ENCODE results near the gene TEKTIP1. TPM values are rescaled to one million over a fixed set of nuclear protein-coding genes. Genes with fewer than 3 reads are reported as not detected.
A peak's percentile ranks its signal among the peaks of the same experiment; 100 is the strongest.

Gene TEKTIP1
- total and polyA plus RNA-seq, 10 of the 15 experiments (the other 5 are each of a cell fraction or from before 2014, with no cell fraction given): 0.18 to 2.6 (median 0.60) TPM; not detected in 5

- TF ChIP-seq ZBTB40 (IDR thresholded peaks at IDR 0.05; ENCODE audit: borderline replicate concordance) (peak; percentile 62; the same call in 1 of the 2 replicates), PAX5 (IDR thresholded peaks at IDR 0.05; ENCODE audit: borderline replicate concordance, low read depth, low read length) (no peak; the same call in 1 of the 2 replicates), MTA2 (IDR thresholded peaks at IDR 0.05; ENCODE audit: low read depth) (peak; percentile 57; the same call in 1 of the 2 replicates), ZSCAN29 (IDR thresholded peaks at IDR 0.05) (peak; percentile 21; the same call in 1 of the 2 replicates), TAF1 (IDR thresholded peaks at IDR 0.05; ENCODE audit: borderline replicate concordance, low read depth, low read length) (peak; percentile 99), MEF2A (IDR thresholded peaks at IDR 0.05; ENCODE audit: insufficient read depth, low read depth, low read length) (no peak), MAX (IDR thresholded peaks at IDR 0.05; ENCODE audit: low read depth, low read length) (peak; percentile 98), NRF1 (conservative IDR thresholded peaks at IDR 0.05; ENCODE audit: low read depth, low read length) (peak; percentile 74), WRNIP1 (IDR thresholded peaks at IDR 0.05; ENCODE audit: borderline replicate concordance, low read depth, low read length) (no peak), E2F8 (IDR thresholded peaks at IDR 0.05; ENCODE audit: low read depth, partially characterized antibody) (peak; percentile 64), SMC3 (IDR thresholded peaks at IDR 0.05; ENCODE audit: borderline replicate concordance, low read length) (no peak), ATF2 (IDR thresholded peaks at IDR 0.05; ENCODE audit: low read length) (no peak), CEBPB (IDR thresholded peaks at IDR 0.05; ENCODE audit: borderline replicate concordance in 1 of 2, low read depth in 2 of 2, low read length in 2 of 2) (no peak), CHD2 (IDR thresholded peaks at IDR 0.05; ENCODE audit: borderline replicate concordance, low read depth, low read length) (peak; percentile 54; the same call in 1 of the 2 replicates), ASH2L (IDR thresholded peaks at IDR 0.05; ENCODE audit: borderline replicate concordance, low read depth) (0 out of 2 replicates have a peak, but pooled peaks have one; percentile 65), SP1 (IDR thresholded peaks at IDR 0.05; ENCODE audit: low read depth, low read length) (peak; percentile 89), SMAD5 (IDR thresholded peaks at IDR 0.05; ENCODE audit: low read depth) (peak; percentile 83), NFXL1 (IDR thresholded peaks at IDR 0.05; ENCODE audit: borderline replicate concordance) (no peak), RAD51 (IDR thresholded peaks at IDR 0.05) (peak; percentile 97)
Measured at GRCh38 chr19:3500429-3501101, 38.4 kb upstream of the TEKTIP1 start, which contains the start of gene DOHH (continued).
